Neural progenitor cell (in vitro differentiated cells): ENCODE data around the gene LKAAEAR1. TPM values are rescaled to one million over a fixed set of nuclear protein-coding genes. Genes with fewer than 3 reads are reported as not detected.

Experiments used
- DNase-seq: peaks from one replicate; pipeline ENCODE4 v3.0.0-alpha.2; 2016; ENCODE audit warnings: low spot score
- H2AFZ ChIP-seq: fragments of 200-600 bp; sonication (generic); replicated peaks from 2 replicates; pipeline ENCODE4 v1.6.1; 2016; ENCODE audit warnings: antibody characterized with exemption
- H3F3A ChIP-seq: fragments of 200-600 bp; sonication (generic); 2 replicates; pipeline ENCODE4 v1.6.1; 2016; ENCODE audit warnings: antibody characterized with exemption, low read depth
- H3K27ac ChIP-seq: fragments of 200-600 bp; sonication (generic); 2 replicates; pipeline ENCODE4 v1.5.1; 2016; ENCODE audit warnings: mild to moderate bottlenecking
- H3K27me3 ChIP-seq: fragments of 200-600 bp; sonication (generic); 2 replicates; pipeline ENCODE4 v1.6.1; 2016; ENCODE audit warnings: mild to moderate bottlenecking, moderate library complexity
- H3K36me3 ChIP-seq: fragments of 200-600 bp; sonication (generic); 2 replicates; pipeline ENCODE4 v1.5.1; 2016
- H3K4me1 ChIP-seq: fragments of 200-600 bp; sonication (generic); 2 replicates; pipeline ENCODE4 v1.6.1; 2016; ENCODE audit warnings: mixed run types
- H3K4me2 ChIP-seq: fragments of 200-600 bp; sonication (generic); 2 replicates; pipeline ENCODE4 v1.6.1; 2016
- H3K4me3 ChIP-seq: fragments of 200-600 bp; sonication (generic); 2 replicates; pipeline ENCODE4 v1.5.1; 2016
- H3K79me2 ChIP-seq: fragments of 200-600 bp; sonication (generic); 2 replicates; pipeline ENCODE4 v1.6.1; 2016; ENCODE audit warnings: low read depth
- H3K9ac ChIP-seq: fragments of 200-600 bp; sonication (generic); 2 replicates; pipeline ENCODE4 v1.6.1; 2016
- H3K9me3 ChIP-seq: fragments of 200-600 bp; sonication (generic); 2 replicates; pipeline ENCODE4 v1.5.1; 2016; ENCODE audit warnings: low read depth
- H4K20me1 ChIP-seq: fragments of 200-600 bp; sonication (generic); 2 replicates; pipeline ENCODE4 v1.6.1; 2016; ENCODE audit warnings: low read depth
- H3K27ac Mint-ChIP-seq: 3 replicates; pipeline ENCODE4 v1.8.0; 2021; ENCODE audit warnings: mixed read lengths
- H3K27me3 Mint-ChIP-seq: 2 replicates; pipeline ENCODE4 v1.8.0; 2022; ENCODE audit warnings: low read depth, mild to moderate bottlenecking, inconsistent platforms, moderate library complexity, mixed read lengths; ENCODE audit not compliant: insufficient read depth
- H3K36me3 Mint-ChIP-seq: 3 replicates; pipeline ENCODE4 v1.8.0; 2021; ENCODE audit warnings: mixed read lengths
- H3K4me1 Mint-ChIP-seq: 3 replicates; pipeline ENCODE4 v1.8.0; 2021; ENCODE audit warnings: mixed read lengths
- H3K4me3 Mint-ChIP-seq: 3 replicates; pipeline ENCODE4 v1.8.0; 2021; ENCODE audit warnings: mild to moderate bottlenecking, moderate library complexity, mixed read lengths
- H3K9me3 Mint-ChIP-seq: 3 replicates; pipeline ENCODE4 v1.8.0; 2020; ENCODE audit warnings: mixed read lengths
- CTCF ChIP-seq: fragments of 200-600 bp; sonication (generic); IDR thresholded peaks from 2 replicates; pipeline ENCODE4 v1.5.1; 2017; ENCODE audit warnings: antibody characterized with exemption, mild to moderate bottlenecking
- EZH2 ChIP-seq: fragments of 200-600 bp; sonication (generic); IDR thresholded peaks from 2 replicates; pipeline ENCODE4 v1.6.1; 2017; ENCODE audit warnings: antibody characterized with exemption, mild to moderate bottlenecking, moderate library complexity
- EZH2phosphoT487 ChIP-seq: fragments of 200-600 bp; sonication (generic); IDR thresholded peaks from 2 replicates; pipeline ENCODE4 v1.6.1; 2017; ENCODE audit warnings: antibody characterized with exemption
- total RNA-seq: library from RNA; depleted of rRNA; stranded (reverse); fragments of >200 nt; gene quantifications from 2 replicates; pipeline ENCODE4 v1.2.3, GENCODE V29; 2015; ENCODE audit warnings: low replicate concordance

Gene LKAAEAR1
- total RNA-seq, 1 donor from 2014 or later: not detected

- H3K36me3 ChIP-seq: no peaks in the 10 kb centered on the region
- no peaks in the 10 kb centered on the region for H3K79me2 ChIP-seq
- peaks cover 18% of the 10 kb centered on the region for H4K20me1 ChIP-seq
- Mint-ChIP-seq H3K4me1 (no peaks in the 10 kb centered on the region), H3K27me3 (peaks cover 62% of the 10 kb centered on the region), H3K27ac (no peak overlapping the region), H3K36me3 (no peaks in the 10 kb centered on the region), H3K4me3 (no peak overlapping the region), H3K9me3 (no peaks in the 10 kb centered on the region)
- H3K4me2 ChIP-seq: no peak overlapping the region
- H3K4me1 ChIP-seq: peaks cover 8% of the 10 kb centered on the region
- DNase-seq: no peak
- peaks cover 28% of the 10 kb centered on the region for H3F3A ChIP-seq
- H3K9ac ChIP-seq: no peak overlapping the region
- TF ChIP-seq CTCF (no peak), EZH2phosphoT487 (no peak), EZH2 (no peak)
- H2AFZ ChIP-seq: no peak overlapping the region
- H3K4me3 ChIP-seq: no peak overlapping the region
- no peaks in the 10 kb centered on the region for H3K9me3 ChIP-seq
- peaks cover 100% of the 10 kb centered on the region for H3K27me3 ChIP-seq
- no peak overlapping the region for H3K27ac ChIP-seq
These were observed 38.7 kb downstream of the LKAAEAR1 start for GRCh38 chr20:64045346-64046011.

- Mint-ChIP-seq H3K27me3 (peaks cover 67% of the 10 kb centered on the region), H3K9me3 (no peaks in the 10 kb centered on the region), H3K4me1 (peaks cover 6% of the 10 kb centered on the region), H3K4me3 (peak overlapping the region; percentile 36), H3K36me3 (no peaks in the 10 kb centered on the region), H3K27ac (no peak overlapping the region)
- H3K4me2 ChIP-seq: no peak overlapping the region
- DNase-seq: no peak
- H4K20me1 ChIP-seq: peaks cover 19% of the 10 kb centered on the region
- H3K36me3 ChIP-seq: no peaks in the 10 kb centered on the region
- H2AFZ ChIP-seq: no peak overlapping the region
- peaks cover 23% of the 10 kb centered on the region for H3F3A ChIP-seq
- H3K4me1 ChIP-seq: peaks cover 5% of the 10 kb centered on the region
- no peak overlapping the region for H3K27ac ChIP-seq
- no peak overlapping the region for H3K4me3 ChIP-seq
- no peaks in the 10 kb centered on the region for H3K79me2 ChIP-seq
- H3K9me3 ChIP-seq: no peaks in the 10 kb centered on the region
- H3K9ac ChIP-seq: no peak overlapping the region
- peaks cover 100% of the 10 kb centered on the region for H3K27me3 ChIP-seq
- TF ChIP-seq CTCF (no peak), EZH2 (no peak), EZH2phosphoT487 (no peak)
These were observed 39.5 kb downstream of the LKAAEAR1 start for GRCh38 chr20:64044484-64045247.

GRCh38 chr20:64043768-64044167 lies 40.4 kb downstream of the LKAAEAR1 start:
- Histone ChIP-seq H2AFZ (no peak overlapping the region), H3K4me1 (peaks cover 8% of the 10 kb centered on the region), H3K27ac (no peak overlapping the region), H3K4me3 (no peak overlapping the region), H3K36me3 (no peaks in the 10 kb centered on the region), H3K4me2 (no peak overlapping the region), H3K9me3 (no peaks in the 10 kb centered on the region), H4K20me1 (peaks cover 24% of the 10 kb centered on the region), H3K27me3 (peaks cover 100% of the 10 kb centered on the region), H3F3A (peaks cover 23% of the 10 kb centered on the region), H3K9ac (no peak overlapping the region), H3K79me2 (no peaks in the 10 kb centered on the region)
- Mint-ChIP-seq H3K36me3 (no peaks in the 10 kb centered on the region), H3K9me3 (no peaks in the 10 kb centered on the region), H3K4me1 (peaks cover 8% of the 10 kb centered on the region), H3K27me3 (peaks cover 71% of the 10 kb centered on the region), H3K4me3 (peak overlapping the region; percentile 35), H3K27ac (no peak overlapping the region)
- no peak for DNase-seq
- TF ChIP-seq EZH2: peak; percentile 36
- no peak for TF ChIP-seq CTCF
- no peak for TF ChIP-seq EZH2phosphoT487
